Heart right ventricle (tissue), 16 donors: ENCODE measurements around the gene RAB36. TPM values are rescaled to one million over a fixed set of nuclear protein-coding genes. Genes with fewer than 3 reads are reported as not detected.

Experiments
- ATAC-seq, 8 donors: fragments of 200-7000 bp; cut with Tn5 transposase; one replicate each; pipeline ENCODE4 v1.9.1; 2020; ENCODE audit warnings: mild to moderate bottlenecking in 8 of 8, moderate library complexity in 8 of 8, moderate number of reproducible peaks in 1 of 8
- DNase-seq, 2 donors: peaks; one replicate each; pipeline ENCODE4 v3.0.0-alpha.2; 2020
- H3K27ac ChIP-seq, 10 donors: fragments of 200-600 bp; sonication (generic) in 2 of 10; one replicate each; pipeline versions ENCODE4 v1.5.0 to v1.8.0; 2020 to 2022; ENCODE audit warnings: mild to moderate bottlenecking in 3 of 10
- H3K27me3 ChIP-seq, 7 donors: fragments of 200-600 bp; one replicate each; pipeline ENCODE4 v1.8.0; 2021 to 2022; ENCODE audit warnings: mild to moderate bottlenecking in 2 of 7
- H3K36me3 ChIP-seq, 9 donors: fragments of 200-600 bp; sonication (generic) in 1 of 9; one replicate each; pipeline versions ENCODE4 v1.5.0 to v1.8.0; 2020 to 2022; ENCODE audit warnings: mild to moderate bottlenecking in 2 of 9
- H3K4me1 ChIP-seq, 9 donors: fragments of 200-600 bp; sonication (generic) in 1 of 9; one replicate each; pipeline versions ENCODE4 v1.5.0 to v1.8.0; 2020 to 2022; ENCODE audit warnings: mild to moderate bottlenecking in 4 of 9
- H3K4me3 ChIP-seq, 10 donors: fragments of 200-600 bp; sonication (generic) in 2 of 10; one replicate each; pipeline versions ENCODE4 v1.5.0 to v1.8.0; 2020 to 2022; ENCODE audit warnings: mild to moderate bottlenecking in 7 of 10, moderate library complexity in 2 of 10
- H3K9me3 ChIP-seq, 11 donors: fragments of 200-600 bp in 10 of 11; sonication (generic) in 2 of 11; one replicate each; pipeline versions ENCODE4 v1.5.0 to v1.8.0; 2013 to 2022; ENCODE audit warnings: mild to moderate bottlenecking in 2 of 11, control low read depth in 1 of 11, moderate library complexity in 1 of 11
- WGBS, 2 donors: extraction: QIAGEN DNeasy Blood & Tissue Kit; methylation state at CpG; one replicate each; pipeline ENCODE4 v1.1.7; 2013; ENCODE audit warnings: inconsistent platforms in 1 of 2; 5-methylcytosine and 5-hydroxymethylcytosine counted together
- intact Hi-C, 10 donors: fragments of 100-400 bp; cut with DNase I; formaldehyde crosslinking; loops; one replicate each; pipeline versions ENCODE4 v1.11.1 to v1.14.2; 2022
- polyA plus RNA-seq, 2 donors: library from polyadenylated mRNA; stranded (reverse); fragments of 200-250 nt; gene quantifications; one replicate each; pipeline ENCODE4 v1.2.3, GENCODE V29; 2013
- total RNA-seq, 10 donors: library from RNA; stranded (reverse); fragmentation: NEBNext Ultra II Directional in 3 of 10; extraction: Animal tissue kit (Norgen Biotek cat#: 25700) in 3 of 10; gene quantifications; one replicate each; pipeline versions ENCODE4 v1.2.1 to v1.2.4, GENCODE V29; 2021 to 2023
- TF ChIP-seq, protein P1 (sequence below), 9 donors: fragments of 200-600 bp; sonication (generic) in 2 of 9; IDR thresholded peaks; one replicate each; pipeline versions ENCODE4 v1.5.0 to v1.8.0; 2021 to 2022; ENCODE audit warnings: antibody characterized with exemption in 9 of 9, mild to moderate bottlenecking in 5 of 9, moderate library complexity in 1 of 9
- donor health status: Arrhythmogenic right ventricular cardiomyopathy.
- donor health status: ischemic (EF 13 %, LVEDD 7.1; RV severe dilation, severe dysfunction).
- donor health status: healthy with polysubstance abuse.
- donor health status: DM: no; HTN: yes; CAD: no.
- donor health status: DM: no; HTN: no; CAD: no.
- donor health status: ischemic (EF 25% LVEDD 6.9; RV normal size, moderate dysfunction).
- donor health status: ischemic (EF 25% LVEDD 5.7; RV mildly dilated, moderate dysfunction).
- donor health status: healthy.
- donor health status: DM: yes; HTN: yes; CAD: no.
- donor health status: Ischemic cardiomyopathy.
- donor health status: ischemic (EF 35%, LVEDD 5.7; RV mildly dilated, moderate dysfunction).
- donor health status: nonischemic (EF 11% LVEDD 7.7; RV severe dilation, severe dysfunction).
- donor health status: DM: yes; HTN: yes; CAD: no.
- donor health status: PGD.
- donor health status: ischemic (EF 29% LVEDD 5.4; RV normal size, mild dysfunction).
- donor health status: nonischemic (EF 23%, LVEDD 6.1; RV moderate dilation, normal function).

The RAB36 gene
- total and polyA plus RNA-seq, 12 donors, result 0.15 to 1.00 (median 0.43) TPM

DNA sequence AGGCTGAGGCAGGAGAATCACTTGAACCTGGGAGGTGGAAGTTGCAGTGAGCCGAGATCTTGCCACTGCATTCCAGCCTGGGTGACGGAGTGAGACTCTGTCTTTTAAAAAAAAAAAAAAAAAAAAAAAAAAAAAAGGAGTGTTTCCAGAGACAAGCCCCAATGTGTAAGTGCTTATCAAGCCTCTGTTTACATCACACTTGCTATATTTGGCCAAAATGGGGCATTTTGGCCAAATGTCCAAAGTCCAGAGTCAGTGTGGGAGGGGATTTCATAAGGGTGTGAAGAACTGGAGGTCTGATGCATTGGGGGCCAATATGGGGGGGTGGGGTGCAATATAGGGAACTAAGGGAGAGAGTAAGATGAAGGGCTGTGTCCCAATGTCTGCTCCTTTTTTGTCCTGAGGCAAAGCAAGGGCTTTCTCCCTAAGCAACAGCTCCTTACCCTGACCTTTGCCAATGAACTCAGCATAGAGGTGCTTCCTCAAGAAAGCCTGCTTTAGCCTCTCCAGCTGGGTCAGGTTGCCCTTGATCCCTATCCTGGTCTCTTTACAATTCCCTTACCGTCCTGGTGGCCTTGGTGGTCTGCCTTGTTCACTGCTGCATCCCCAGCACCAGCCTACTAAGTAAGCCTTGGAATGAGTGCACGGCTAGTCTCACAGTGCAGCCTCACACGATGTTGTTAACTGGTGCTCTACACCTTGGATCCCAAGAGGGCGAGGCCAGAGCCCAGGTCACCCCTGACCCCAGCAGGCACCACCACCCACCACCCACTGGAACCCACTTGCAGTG is 21.0 kb downstream of the RAB36 start:
- no peak overlapping the region for H3K4me3 ChIP-seq
- WGBS, 2 donors, result 77 to 84% methylated on average over 6 of the region's 6 CpGs
- ATAC-seq (no peak), DNase-seq (no peak)
- no peak overlapping the region for H3K27ac ChIP-seq
- no peaks in the 10 kb centered on the region for H3K36me3 ChIP-seq
- intact Hi-C loops, result no loop called here
- H3K9me3 ChIP-seq, result no peaks in the 10 kb centered on the region
- H3K27me3 ChIP-seq, result no peaks in the 10 kb centered on the region
- H3K4me1 ChIP-seq, result no peaks in the 10 kb centered on the region
- TF ChIP-seq, protein P1, sequence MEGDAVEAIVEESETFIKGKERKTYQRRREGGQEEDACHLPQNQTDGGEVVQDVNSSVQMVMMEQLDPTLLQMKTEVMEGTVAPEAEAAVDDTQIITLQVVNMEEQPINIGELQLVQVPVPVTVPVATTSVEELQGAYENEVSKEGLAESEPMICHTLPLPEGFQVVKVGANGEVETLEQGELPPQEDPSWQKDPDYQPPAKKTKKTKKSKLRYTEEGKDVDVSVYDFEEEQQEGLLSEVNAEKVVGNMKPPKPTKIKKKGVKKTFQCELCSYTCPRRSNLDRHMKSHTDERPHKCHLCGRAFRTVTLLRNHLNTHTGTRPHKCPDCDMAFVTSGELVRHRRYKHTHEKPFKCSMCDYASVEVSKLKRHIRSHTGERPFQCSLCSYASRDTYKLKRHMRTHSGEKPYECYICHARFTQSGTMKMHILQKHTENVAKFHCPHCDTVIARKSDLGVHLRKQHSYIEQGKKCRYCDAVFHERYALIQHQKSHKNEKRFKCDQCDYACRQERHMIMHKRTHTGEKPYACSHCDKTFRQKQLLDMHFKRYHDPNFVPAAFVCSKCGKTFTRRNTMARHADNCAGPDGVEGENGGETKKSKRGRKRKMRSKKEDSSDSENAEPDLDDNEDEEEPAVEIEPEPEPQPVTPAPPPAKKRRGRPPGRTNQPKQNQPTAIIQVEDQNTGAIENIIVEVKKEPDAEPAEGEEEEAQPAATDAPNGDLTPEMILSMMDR (IDR thresholded peaks at IDR 0.05), result no peak

DNA sequence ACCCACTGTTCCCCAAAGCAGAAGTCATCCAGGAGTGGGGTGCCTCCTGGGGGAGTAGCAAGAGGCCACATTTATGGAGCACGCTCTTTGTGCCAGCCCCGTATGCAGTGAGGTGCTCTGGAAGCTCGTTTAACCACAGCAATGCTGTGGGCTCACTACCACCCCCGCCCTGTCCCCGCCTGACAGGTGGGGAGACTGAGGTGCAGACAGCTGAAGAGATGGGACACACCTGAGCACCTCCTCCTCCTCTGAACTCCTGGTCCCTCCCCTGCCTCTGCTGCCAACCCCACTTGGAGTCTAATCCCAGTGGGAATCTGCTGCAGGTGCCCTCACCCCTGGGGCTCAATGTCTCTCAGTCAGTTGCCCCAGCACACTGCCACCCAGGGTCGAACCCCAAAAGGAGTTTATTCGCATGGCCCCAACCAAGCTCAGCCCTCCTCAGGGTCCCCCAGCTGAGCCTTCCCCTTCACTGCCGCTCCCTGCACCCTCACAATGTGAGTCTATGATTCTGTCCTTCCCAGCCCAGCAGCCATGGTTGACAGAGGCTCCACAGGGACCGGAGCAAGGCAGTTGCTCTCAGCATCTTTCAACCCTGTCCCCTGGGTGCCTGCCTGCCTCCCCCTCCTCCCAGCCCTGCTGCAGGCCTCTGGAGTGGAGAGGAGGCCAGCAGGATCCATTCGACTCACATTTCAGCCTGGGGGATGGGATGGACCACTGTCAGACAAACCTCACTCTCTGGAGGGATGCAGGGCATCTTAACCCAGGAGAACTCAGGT is 21.8 kb downstream of the RAB36 start:
- Histone ChIP-seq H3K4me1 (no peaks in the 10 kb centered on the region), H3K27me3 (no peaks in the 10 kb centered on the region), H3K27ac (no peak overlapping the region), H3K9me3 (no peaks in the 10 kb centered on the region), H3K36me3 (no peaks in the 10 kb centered on the region), H3K4me3 (no peak overlapping the region)
- intact Hi-C loops, result no loop called here
- ATAC-seq (no peak), DNase-seq (no peak)
- 78% methylated on average over 10 of the region's 10 CpGs for WGBS, 2 donors
- TF ChIP-seq, protein P1 (IDR thresholded peaks at IDR 0.05), result no peak

DNA sequence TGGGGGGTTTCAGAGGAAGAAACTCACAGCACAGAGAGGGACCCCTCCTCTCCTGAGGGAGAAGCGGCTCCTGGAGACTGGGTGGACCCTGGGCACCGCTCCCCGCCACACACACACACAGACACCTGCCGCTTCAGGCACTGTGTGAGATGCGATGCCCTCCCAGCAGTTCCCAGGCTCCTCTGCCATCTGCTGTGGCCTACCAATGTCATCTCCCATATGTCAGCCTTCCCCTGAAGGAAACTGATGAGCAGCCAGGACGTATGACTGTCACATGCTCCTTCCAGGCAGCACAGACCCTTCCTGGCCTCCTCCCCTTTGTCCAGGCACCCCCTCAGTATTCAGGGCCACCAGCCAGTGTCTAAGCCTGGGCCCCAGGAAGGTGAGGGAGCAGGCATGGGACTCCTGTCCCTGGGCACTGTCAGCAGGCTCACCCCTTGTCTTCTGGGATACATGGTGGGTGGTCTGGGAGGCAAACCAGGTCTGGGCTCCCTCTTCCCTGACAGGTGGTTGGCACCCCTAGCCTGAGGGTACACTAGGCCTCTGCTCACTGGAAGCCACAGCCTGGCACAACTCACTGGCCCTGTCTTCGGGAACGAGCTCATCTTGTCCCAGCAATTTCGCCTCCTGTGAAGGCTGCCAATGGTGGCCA is 23.2 kb downstream of the RAB36 start:
- 94% methylated on average over 9 of the region's 9 CpGs for WGBS, 2 donors
- TF ChIP-seq, protein P1 (IDR thresholded peaks at IDR 0.05), result no peak
- Histone ChIP-seq H3K4me3 (no peak overlapping the region), H3K27me3 (no peaks in the 10 kb centered on the region), H3K4me1 (no peaks in the 10 kb centered on the region), H3K36me3 (no peaks in the 10 kb centered on the region), H3K27ac (no peak overlapping the region), H3K9me3 (no peaks in the 10 kb centered on the region)
- DNase-seq (no peak), ATAC-seq (peak in 1 of 8 donors; percentile 23)
- intact Hi-C loops, result no loop called here

DNA sequence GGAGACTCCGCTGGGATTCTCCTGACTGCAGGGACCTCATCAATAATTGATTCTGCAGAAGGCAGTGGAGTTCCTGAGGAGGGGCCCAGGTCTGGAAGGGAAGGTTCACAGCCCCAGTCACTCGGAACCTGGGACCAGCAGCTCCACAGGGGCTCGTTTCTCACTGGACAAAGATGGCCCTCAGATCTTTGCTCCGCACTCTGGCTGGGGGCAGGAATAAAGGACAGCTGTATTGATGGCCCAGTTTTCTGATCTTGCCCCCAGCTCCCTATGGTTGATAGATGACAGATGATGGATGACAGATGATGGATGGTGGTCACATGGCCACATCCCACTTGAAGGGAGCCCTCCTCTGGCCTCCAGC is 23.7 kb downstream of the RAB36 start:
- Histone ChIP-seq H3K27ac (no peak overlapping the region), H3K36me3 (no peaks in the 10 kb centered on the region), H3K9me3 (no peaks in the 10 kb centered on the region), H3K4me1 (no peaks in the 10 kb centered on the region), H3K27me3 (no peaks in the 10 kb centered on the region), H3K4me3 (no peak overlapping the region)
- intact Hi-C loops, result no loop called here
- ATAC-seq, result no peak
- WGBS, 2 donors, result 95 to 98% methylated on average over 4 of the region's 4 CpGs
- DNase-seq, result no peak
- TF ChIP-seq, protein P1 (IDR thresholded peaks at IDR 0.05), result no peak
